Adrenal gland (tissue), 5 donors: ENCODE results near the gene NECTIN1.

ENCODE experiments used
- POLR2A ChIP-seq, 2 donors: fragments of 450-650 bp; IDR thresholded peaks; one replicate each; pipeline ENCODE4 v1.6.1; 2017; ENCODE audit warnings: antibody characterized with exemption in 2 of 2, mild to moderate bottlenecking in 2 of 2, moderate library complexity in 1 of 2
- TF ChIP-seq, protein P1 (sequence below), 6 experiments: fragments of 450-650 bp in 4 of 6; fragments of 200-600 bp in 2 of 6; sonication (generic) in 1 of 6; IDR thresholded peaks; 1 replicate in 5 of 6; 2 replicates in 1 of 6; pipeline versions ENCODE4 v1.5.1 to v1.8.0; 2016 to 2021; ENCODE audit warnings: antibody characterized with exemption in 6 of 6, mild to moderate bottlenecking in 2 of 6, moderate library complexity in 1 of 6
- donor health status: DM: no; HTN: no; CAD: no.

- TF ChIP-seq, protein P1, sequence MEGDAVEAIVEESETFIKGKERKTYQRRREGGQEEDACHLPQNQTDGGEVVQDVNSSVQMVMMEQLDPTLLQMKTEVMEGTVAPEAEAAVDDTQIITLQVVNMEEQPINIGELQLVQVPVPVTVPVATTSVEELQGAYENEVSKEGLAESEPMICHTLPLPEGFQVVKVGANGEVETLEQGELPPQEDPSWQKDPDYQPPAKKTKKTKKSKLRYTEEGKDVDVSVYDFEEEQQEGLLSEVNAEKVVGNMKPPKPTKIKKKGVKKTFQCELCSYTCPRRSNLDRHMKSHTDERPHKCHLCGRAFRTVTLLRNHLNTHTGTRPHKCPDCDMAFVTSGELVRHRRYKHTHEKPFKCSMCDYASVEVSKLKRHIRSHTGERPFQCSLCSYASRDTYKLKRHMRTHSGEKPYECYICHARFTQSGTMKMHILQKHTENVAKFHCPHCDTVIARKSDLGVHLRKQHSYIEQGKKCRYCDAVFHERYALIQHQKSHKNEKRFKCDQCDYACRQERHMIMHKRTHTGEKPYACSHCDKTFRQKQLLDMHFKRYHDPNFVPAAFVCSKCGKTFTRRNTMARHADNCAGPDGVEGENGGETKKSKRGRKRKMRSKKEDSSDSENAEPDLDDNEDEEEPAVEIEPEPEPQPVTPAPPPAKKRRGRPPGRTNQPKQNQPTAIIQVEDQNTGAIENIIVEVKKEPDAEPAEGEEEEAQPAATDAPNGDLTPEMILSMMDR (IDR thresholded peaks at IDR 0.05): no peak
- no peak for TF ChIP-seq POLR2A (IDR thresholded peaks at IDR 0.05)
Measured at GRCh38 chr11:119647254-119647653, 81.7 kb downstream of the NECTIN1 start.
